Measurements from ENCODE around the gene SLC7A6. TPM values are rescaled to one million over a fixed set of nuclear protein-coding genes. Genes with fewer than 3 reads are reported as not detected.
"Not testable (repeated sequence)": the region's sequence is repeated elsewhere in the genome, so short reads cannot be mapped to it uniquely, and the experiment has no call there.

Gene SLC7A6
- total and polyA plus RNA-seq, 8 donors, result 2.9 to 66.1 (median 12.1) TPM

- DNase-seq, result peak in 1 of 2 donors; percentile 34
- H3K27ac ChIP-seq, result peak overlapping the region in 3 of 5 donors; percentile 11 to 63 (median 55)
- intact Hi-C loops (cut with DNase I; ENCODE audit: low total_unique reads), result no loop called here
- TF ChIP-seq EP300 (IDR thresholded peaks at IDR 0.05) (no peak), POLR2AphosphoS5 (IDR thresholded peaks at IDR 0.05) (no peak), POLR2A (IDR thresholded peaks at IDR 0.05) (no peak)
- TF ChIP-seq, protein P1, sequence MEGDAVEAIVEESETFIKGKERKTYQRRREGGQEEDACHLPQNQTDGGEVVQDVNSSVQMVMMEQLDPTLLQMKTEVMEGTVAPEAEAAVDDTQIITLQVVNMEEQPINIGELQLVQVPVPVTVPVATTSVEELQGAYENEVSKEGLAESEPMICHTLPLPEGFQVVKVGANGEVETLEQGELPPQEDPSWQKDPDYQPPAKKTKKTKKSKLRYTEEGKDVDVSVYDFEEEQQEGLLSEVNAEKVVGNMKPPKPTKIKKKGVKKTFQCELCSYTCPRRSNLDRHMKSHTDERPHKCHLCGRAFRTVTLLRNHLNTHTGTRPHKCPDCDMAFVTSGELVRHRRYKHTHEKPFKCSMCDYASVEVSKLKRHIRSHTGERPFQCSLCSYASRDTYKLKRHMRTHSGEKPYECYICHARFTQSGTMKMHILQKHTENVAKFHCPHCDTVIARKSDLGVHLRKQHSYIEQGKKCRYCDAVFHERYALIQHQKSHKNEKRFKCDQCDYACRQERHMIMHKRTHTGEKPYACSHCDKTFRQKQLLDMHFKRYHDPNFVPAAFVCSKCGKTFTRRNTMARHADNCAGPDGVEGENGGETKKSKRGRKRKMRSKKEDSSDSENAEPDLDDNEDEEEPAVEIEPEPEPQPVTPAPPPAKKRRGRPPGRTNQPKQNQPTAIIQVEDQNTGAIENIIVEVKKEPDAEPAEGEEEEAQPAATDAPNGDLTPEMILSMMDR (IDR thresholded peaks at IDR 0.05), result no peak
- H3K36me3 ChIP-seq, result peaks cover 2 to 60% (median 40%) of the 10 kb centered on the region in 4 donors
- no peaks in the 10 kb centered on the region for H3K27me3 ChIP-seq
- 77 to 87% (median 82%) methylated on average over 11 to 12 of the region's 12 CpGs for WGBS, 5 donors
- H3K9me3 ChIP-seq, result no peaks in the 10 kb centered on the region
- peaks cover 23 to 57% (median 30%) of the 10 kb centered on the region in 4 donors for H3K4me1 ChIP-seq
- H3K4me3 ChIP-seq, result no peak overlapping the region
Measured at GRCh38 chr16:68286153-68287074, 22.1 kb downstream of the SLC7A6 start.

DNA sequence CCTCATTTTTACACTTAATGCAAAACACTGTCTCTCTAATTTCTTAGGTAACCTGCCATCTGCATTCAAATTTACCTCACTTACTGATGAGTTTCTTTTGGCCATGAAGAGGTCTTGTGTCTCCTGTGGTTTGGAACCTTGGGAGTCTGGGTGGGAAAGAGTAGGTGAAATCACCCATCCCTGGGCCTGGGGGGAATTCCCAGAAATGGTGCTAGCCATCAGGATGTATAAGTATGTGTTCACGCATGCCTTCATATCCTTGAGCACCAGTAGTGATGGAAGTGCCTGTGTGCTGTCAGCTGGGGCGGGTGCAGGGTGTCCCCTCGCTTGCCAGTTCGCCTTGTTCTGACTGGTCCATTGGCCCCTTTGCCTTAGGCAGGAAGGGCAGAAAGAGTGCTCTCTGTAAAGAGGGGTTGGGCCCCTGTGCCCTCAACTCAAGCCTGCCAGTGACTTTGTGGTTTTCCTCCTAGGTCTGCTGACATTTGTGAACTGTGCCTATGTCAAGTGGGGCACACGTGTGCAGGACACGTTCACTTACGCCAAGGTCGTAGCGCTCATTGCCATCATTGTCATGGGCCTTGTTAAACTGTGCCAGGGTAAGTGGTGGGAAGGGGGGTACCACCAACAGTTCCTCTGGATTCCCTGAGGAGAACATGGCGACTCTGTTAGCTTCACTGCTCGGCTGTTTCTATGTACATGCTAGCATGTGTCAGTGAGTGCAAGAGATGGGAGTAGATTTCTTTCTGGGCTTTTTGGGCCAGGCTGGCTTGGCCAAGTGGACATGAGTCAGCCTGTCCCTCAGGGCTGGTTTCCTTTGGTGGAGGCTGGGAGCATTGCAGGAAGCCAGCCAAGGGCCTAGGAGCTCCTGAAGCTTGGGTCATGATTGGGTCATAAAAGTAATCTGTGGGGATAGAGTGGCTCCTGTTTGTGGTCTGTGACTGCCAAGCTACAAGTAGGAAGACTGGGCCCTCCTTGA, 23.2 kb downstream of the SLC7A6 start:
- 82 to 93% (median 85%) methylated on average over 10 to 11 of the region's 11 CpGs for WGBS, 5 donors
- TF ChIP-seq POLR2AphosphoS5 (IDR thresholded peaks at IDR 0.05), result no peak
- TF ChIP-seq, protein P1 (IDR thresholded peaks at IDR 0.05), result peak in 1 of 7 experiments; percentile 5
- peaks cover 23 to 57% (median 30%) of the 10 kb centered on the region in 4 donors for H3K4me1 ChIP-seq
- H3K4me3 ChIP-seq, result no peak overlapping the region
- H3K36me3 ChIP-seq, result peaks cover 7 to 61% (median 42%) of the 10 kb centered on the region in 4 donors
- H3K27ac ChIP-seq, result peak overlapping the region in 4 of 5 donors; percentile 18 to 61 (median 26)
- H3K27me3 ChIP-seq, result no peaks in the 10 kb centered on the region
- intact Hi-C loops (cut with DNase I; ENCODE audit: low total_unique reads), result no loop called here
- no peak for DNase-seq
- no peaks in the 10 kb centered on the region for H3K9me3 ChIP-seq

- H3K4me1 ChIP-seq, result peaks cover 23 to 52% (median 29%) of the 10 kb centered on the region in 4 donors
- no peak for DNase-seq
- peak overlapping the region in 4 of 5 donors; percentile 18 to 61 (median 28) for H3K27ac ChIP-seq
- peaks cover 7 to 61% (median 43%) of the 10 kb centered on the region in 4 donors for H3K36me3 ChIP-seq
- H3K27me3 ChIP-seq, result no peaks in the 10 kb centered on the region
- no peak overlapping the region for H3K4me3 ChIP-seq
- intact Hi-C loops (cut with DNase I; ENCODE audit: low total_unique reads), result no loop called here
- no peak for TF ChIP-seq POLR2AphosphoS5 (IDR thresholded peaks at IDR 0.05)
- TF ChIP-seq EP300 (IDR thresholded peaks at IDR 0.05), result no peak
- TF ChIP-seq, protein P1 (IDR thresholded peaks at IDR 0.05), result no peak
- TF ChIP-seq POLR2A (IDR thresholded peaks at IDR 0.05), result no peak
- WGBS, 5 donors, result 82 to 96% (median 90%) methylated on average over 1 of the region's 1 CpG
- H3K9me3 ChIP-seq, result no peaks in the 10 kb centered on the region
Measured at GRCh38 chr16:68288252-68288650, 23.9 kb downstream of the SLC7A6 start.

DNA sequence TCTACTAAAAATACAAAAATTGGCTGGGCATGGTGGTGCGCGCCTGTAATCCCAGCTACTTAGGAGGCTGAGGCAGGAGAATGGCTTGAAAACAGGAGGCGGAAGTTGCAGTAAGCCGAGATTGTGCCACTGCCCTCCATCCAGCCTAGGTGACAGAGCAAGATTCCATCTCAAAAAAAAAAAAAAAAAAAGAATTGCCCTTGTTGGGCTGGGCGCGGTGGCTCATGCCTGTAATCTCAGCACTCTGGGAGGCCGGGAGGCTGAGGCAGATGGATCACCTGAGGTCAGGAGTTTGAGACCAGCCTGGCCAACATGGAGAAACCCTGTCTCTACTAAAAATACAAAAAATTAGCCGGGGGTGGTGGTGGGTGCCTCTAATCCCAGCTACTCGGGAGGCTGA, 24.5 kb downstream of the SLC7A6 start:
- DNase-seq; H3K9me3 ChIP-seq; intact Hi-C loops (cut with DNase I; ENCODE audit: low total_unique reads); H3K4me3 ChIP-seq; H3K27me3 ChIP-seq: not testable (repeated sequence)
- Histone ChIP-seq H3K27ac (peak overlapping the region in 4 of 5 donors; percentile 18 to 61 (median 32)), H3K36me3 (peaks cover 13 to 61% (median 48%) of the 10 kb centered on the region in 4 donors), H3K4me1 (peaks cover 21 to 46% (median 26%) of the 10 kb centered on the region in 4 donors)
- WGBS, 5 donors, result 83 to 91% (median 85%) methylated on average over 9 of the region's 9 CpGs

All from stomach (tissue), 9 donors.